GM18526 (cell line): ENCODE data around the gene HSD17B8.

Source experiments
- POLR2A ChIP-seq: IDR thresholded peaks from 3 replicates; pipeline ENCODE4 v1.6.1; 2011; ENCODE audit not compliant: insufficient read length; ENCODE audit errors: extremely low read depth

The HSD17B8 gene

GRCh38 chr6:33168639-33169038 is 35.8 kb upstream of the HSD17B8 start:
- no peak for TF ChIP-seq POLR2A

DNA sequence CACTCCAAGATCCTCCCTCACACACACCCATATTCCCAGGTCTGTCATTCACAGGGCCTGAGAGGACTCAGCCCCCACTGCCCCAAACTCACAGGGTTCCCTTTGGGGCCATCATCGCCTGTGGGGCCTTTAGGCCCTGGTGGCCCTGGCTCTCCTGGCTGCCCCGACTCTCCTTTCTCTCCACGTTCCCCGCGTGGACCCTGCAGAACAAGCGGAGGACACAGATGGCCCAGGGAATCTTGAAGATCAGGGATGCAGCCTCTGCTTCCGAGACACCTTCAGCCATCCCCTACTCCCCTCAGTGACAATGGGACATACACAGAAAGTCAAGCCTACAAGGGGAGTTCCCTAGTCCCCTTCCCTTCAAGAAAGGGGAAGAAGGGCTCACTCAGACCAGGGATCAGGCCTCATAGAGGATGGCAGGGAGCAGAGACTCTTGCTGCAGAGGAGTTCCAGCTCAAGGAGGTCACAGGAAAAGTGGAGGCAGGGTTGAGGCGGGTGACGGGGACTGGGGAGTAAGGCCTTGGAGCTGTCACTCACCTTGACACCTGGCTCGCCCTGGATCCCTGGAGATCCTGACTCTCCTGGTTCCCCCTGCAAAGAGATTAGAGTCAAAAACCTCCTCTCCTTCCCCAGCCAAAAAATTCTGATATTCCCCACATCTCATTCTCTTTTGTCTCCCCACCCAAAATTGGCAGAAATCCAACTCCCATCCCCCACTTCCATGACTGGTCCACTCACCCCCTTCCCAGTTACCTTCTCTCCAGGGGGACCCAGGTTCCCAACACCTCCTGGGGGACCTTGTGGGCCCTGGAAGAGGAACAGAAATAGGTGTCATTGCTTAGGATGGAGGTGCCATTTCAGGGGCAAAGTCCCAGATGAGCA is 34.9 kb upstream of the HSD17B8 start:
- no peak for TF ChIP-seq POLR2A

DNA sequence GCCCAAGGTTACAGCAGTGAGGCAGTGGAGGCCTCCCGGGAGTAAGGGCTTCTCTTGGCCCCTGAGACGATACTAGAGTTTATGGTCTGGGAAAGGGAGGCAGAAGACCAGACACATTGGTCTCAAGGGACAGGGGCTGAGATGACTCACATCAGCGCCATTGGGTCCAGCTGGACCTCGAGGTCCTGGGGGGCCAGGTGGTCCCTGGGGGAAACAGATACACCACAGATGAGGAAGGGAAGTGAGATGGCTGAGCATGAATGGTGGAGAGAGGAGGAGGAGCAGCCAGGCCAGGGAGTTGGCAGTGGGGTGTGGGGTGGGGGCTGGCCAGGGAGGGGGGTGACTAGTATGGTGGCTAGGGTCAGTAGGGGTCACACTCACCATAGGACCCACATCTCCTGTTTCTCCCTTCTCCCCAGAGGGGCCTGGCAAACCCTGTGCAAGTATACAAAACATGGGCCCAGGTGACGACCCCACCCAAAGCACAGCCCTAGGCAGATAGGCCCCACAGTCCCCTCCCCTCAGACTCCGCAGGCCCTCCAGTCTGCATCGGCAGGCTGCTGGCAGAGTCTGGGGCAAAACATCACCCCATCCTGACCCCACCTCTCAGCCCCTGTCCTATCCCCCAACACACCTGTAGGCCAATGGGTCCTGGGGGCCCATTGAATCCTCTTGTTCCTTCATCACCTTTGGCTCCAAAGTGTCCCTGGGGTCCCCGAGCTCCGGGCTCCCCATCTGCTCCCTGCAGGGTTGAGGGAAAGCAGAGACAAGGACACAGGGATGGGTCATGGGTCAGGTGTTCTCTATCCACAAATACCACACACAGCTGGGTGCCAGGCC is 34.1 kb upstream of the HSD17B8 start:
- TF ChIP-seq POLR2A: no peak

DNA sequence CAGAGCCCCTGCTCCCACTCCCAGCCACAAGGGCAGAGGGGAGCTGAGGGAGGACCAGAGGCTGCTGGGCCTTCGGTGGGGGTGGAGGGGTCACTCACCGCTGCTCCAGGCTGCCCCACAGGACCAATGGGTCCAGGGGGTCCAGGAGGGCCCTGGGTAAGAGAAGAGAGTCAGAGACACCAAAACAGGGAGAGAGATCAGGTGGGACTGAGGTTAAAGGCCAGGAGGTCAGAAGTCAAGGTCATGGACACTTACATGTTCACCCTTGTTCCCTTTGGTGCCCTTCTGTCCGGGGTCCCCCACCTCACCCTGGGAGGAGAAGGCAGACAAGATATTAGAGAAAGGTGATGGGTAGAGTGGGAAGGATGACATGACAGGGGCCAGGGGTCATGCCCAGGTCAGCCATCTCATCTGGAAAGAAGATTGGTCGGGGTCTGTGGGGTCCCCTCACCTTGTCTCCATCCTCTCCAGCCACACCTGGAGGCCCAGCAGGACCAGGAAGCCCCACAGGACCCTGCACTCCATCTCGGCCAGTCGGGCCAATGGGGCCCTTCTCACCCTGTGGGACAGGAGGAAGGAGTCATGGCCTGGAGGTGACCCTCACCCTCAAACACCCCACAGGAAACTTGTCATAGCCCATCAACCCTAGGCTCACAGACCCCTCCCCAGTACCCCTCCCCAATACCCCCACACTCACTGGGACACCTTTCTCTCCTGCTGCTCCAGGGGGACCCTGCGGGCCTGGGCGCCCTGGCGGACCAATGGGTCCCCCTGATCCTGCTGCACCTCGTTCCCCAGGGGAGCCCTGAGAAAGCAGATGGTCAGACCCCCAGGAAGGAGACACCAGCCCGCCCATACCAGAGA is 33.2 kb upstream of the HSD17B8 start:
- no peak for TF ChIP-seq POLR2A

- TF ChIP-seq POLR2A: no peak
These were observed 32.4 kb upstream of the HSD17B8 start for GRCh38 chr6:33171880-33172687.

- TF ChIP-seq POLR2A: no peak
These were observed 31.5 kb upstream of the HSD17B8 start for GRCh38 chr6:33172688-33173534.

GRCh38 chr6:33173535-33174180 is 30.8 kb upstream of the HSD17B8 start:
- no peak for TF ChIP-seq POLR2A

GRCh38 chr6:33174784-33175183 is 29.7 kb upstream of the HSD17B8 start:
- no peak for TF ChIP-seq POLR2A

GRCh38 chr6:33175436-33176069 is 28.9 kb upstream of the HSD17B8 start:
- no peak for TF ChIP-seq POLR2A

- TF ChIP-seq POLR2A: no peak
These were observed 27.5 kb upstream of the HSD17B8 start for GRCh38 chr6:33176906-33177305.

DNA sequence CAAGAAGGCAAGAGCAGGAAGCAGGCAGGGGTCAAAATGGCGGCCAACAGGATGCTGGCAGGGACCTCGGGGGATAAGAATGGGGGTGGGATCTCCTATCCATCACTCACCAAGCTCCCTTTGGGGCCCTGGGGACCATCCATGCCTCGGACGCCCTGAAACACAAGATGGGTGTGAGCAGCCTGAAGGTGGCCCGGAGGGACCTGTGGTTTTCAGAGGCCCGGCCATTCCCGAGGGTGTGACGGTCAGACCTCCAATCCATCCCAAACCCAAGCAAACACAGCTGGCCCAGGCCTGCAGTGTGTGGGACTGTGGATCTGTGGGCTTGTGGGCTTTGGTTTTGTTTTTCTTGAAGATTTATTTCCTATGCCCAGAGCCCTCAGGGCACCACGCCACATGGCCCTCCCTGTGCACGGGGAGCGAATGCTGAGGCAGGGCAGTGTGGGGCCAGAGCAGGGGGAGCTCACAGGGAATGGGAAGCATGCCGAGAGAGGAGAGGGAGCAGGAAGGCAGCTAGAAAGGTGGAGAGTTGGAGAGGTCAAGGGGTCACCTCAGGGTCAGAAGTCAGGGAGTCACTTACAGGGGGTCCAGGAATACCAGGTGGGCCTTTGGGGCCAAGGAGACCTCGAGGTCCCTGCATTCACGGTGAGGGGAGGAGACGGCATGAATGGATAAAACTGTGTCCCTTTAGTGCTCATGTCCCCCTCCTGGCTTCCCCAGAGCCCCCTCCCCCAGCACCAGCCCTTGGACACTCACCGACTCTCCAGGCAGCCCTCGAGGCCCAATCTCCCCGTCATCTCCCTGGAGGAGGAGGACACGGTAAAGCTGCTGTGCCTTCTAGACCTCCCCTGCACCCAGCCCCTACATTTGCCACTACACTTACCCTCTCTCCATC is 26.7 kb upstream of the HSD17B8 start:
- no peak for TF ChIP-seq POLR2A
